ENCODE data around the gene GRID1.

GRCh38 chr10:86152911-86153310, 213.7 kb downstream of the GRID1 start:
- TF ChIP-seq CTCF (IDR thresholded peaks at IDR 0.05; ENCODE audit: low read length): no peak
- no peak for TF ChIP-seq EZH2 (IDR thresholded peaks at IDR 0.05; ENCODE audit: borderline replicate concordance, low read length)
